ENCODE data around the gene P2RY2. TPM values are rescaled to one million over a fixed set of nuclear protein-coding genes. Genes with fewer than 3 reads are reported as not detected.

The P2RY2 gene
- total RNA-seq, 1 experiment from 2014 or later: 22.5 TPM

DNA sequence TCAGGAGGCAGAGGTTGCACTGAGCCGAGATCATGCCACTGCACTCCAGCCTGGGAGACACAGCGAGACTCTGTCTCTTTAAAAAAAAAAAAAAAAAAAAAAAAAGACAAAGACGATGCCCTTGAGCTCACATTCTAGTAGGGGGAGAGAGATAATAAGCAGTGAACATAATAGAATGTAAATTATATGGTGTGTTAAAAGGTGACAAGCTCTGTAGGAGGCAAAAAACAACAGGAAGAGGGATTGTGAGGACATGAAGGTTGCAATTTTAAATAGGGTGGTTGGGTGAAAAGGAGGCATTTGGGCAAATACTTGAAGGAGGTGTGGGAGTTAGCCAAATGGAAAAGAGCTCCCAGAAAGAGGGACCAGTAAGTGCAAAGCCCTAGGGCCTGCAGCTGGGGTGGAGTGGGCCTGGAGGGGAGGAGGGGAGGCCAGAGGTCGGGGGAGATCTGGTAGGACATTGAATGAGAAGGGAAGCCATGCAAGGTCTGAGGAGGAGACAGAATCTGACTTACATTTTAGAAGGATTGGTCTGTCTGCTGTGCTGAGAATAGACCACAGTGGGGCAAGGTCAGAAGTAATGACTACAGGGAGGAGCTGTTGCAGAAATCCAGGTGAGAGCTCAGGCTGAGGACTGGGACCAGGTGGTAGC, 26.6 kb downstream of the P2RY2 start:
- Histone ChIP-seq H3K4me1 (replicated peaks; ENCODE audit: insufficient read depth) (peaks cover 36% of the 10 kb centered on the region), H3F3A (ENCODE audit: insufficient read depth, low read depth) (peaks cover 36% of the 10 kb centered on the region), H2AFZ (no peak overlapping the region), H3K9me3 (ENCODE audit: insufficient read depth, low read depth) (no peaks in the 10 kb centered on the region), H3K4me3 (no peak overlapping the region), H3K79me2 (ENCODE audit: low read depth) (no peaks in the 10 kb centered on the region), H3K27me3 (ENCODE audit: insufficient read depth, low read depth) (no peaks in the 10 kb centered on the region), H4K20me1 (ENCODE audit: insufficient read depth) (no peaks in the 10 kb centered on the region), H3K36me3 (ENCODE audit: low read depth) (peaks cover 12% of the 10 kb centered on the region; the same call in 1 of the 2 replicates), H3K4me2 (no peak overlapping the region), H3K9me2 (ENCODE audit: insufficient read depth) (no peaks in the 10 kb centered on the region), H3K27ac (no peak overlapping the region)
- no peak for TF ChIP-seq EZH2 (IDR thresholded peaks at IDR 0.05; ENCODE audit: low read depth)
- TF ChIP-seq, protein P1, sequence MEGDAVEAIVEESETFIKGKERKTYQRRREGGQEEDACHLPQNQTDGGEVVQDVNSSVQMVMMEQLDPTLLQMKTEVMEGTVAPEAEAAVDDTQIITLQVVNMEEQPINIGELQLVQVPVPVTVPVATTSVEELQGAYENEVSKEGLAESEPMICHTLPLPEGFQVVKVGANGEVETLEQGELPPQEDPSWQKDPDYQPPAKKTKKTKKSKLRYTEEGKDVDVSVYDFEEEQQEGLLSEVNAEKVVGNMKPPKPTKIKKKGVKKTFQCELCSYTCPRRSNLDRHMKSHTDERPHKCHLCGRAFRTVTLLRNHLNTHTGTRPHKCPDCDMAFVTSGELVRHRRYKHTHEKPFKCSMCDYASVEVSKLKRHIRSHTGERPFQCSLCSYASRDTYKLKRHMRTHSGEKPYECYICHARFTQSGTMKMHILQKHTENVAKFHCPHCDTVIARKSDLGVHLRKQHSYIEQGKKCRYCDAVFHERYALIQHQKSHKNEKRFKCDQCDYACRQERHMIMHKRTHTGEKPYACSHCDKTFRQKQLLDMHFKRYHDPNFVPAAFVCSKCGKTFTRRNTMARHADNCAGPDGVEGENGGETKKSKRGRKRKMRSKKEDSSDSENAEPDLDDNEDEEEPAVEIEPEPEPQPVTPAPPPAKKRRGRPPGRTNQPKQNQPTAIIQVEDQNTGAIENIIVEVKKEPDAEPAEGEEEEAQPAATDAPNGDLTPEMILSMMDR (conservative IDR thresholded peaks at IDR 0.05): no peak
- DNase-seq: no peak
- CTCF ChIA-PET: interaction anchor here (0.6 to 1.9 kb wide), 6 partner anchors 13 to 437 kb away, joined by 3 to 24 read pairs (median 6); no protein-coding TSS in a partner anchor
- intact Hi-C loops (cut with micrococcal nuclease; ENCODE audit: unreplicated experiment): no loop called here
- no TSS peak for BruUV-seq (replicated peaks)
- POLR2A ChIA-PET (ENCODE audit: unreplicated experiment): interaction anchor here (0.6 to 0.7 kb wide), 3 partner anchors 8 to 522 kb away, joined by 3 to 9 read pairs (median 4); no protein-coding TSS in a partner anchor

DNA sequence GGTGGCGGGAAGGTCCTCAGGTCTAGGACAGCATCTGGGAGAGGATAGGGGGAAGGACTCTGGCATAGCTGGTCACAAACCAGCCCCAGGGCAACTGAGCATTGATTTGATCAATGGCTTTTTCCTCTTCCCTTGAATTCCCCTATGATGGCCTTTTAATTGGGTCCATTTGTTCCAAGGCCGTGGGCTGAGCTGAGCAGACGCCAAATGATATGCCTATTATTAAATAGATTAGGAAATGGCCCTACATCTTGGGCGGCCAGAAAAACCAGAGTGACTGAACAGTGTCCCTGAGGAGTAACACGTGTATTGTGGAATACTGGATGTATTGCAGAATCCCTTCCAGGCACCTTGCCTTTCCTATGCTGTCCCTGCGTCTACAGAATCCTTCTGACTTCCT, 27.4 kb downstream of the P2RY2 start:
- intact Hi-C loops (cut with micrococcal nuclease; ENCODE audit: unreplicated experiment): no loop called here
- ChIA-PET CTCF (interaction anchor here (0.6 to 0.8 kb wide), 2 partner anchors 12 to 52 kb away, joined by 3 to 4 read pairs; no protein-coding TSS in a partner anchor), POLR2A (ENCODE audit: unreplicated experiment) (no interaction called here)
- no peak for DNase-seq
- H3K9me3 ChIP-seq (ENCODE audit: insufficient read depth, low read depth): no peaks in the 10 kb centered on the region
- peaks cover 42% of the 10 kb centered on the region for H3F3A ChIP-seq (ENCODE audit: insufficient read depth, low read depth)
- H3K27me3 ChIP-seq (ENCODE audit: insufficient read depth, low read depth): no peaks in the 10 kb centered on the region
- H3K36me3 ChIP-seq (ENCODE audit: low read depth): peaks cover 12% of the 10 kb centered on the region; the same call in 1 of the 2 replicates
- no peaks in the 10 kb centered on the region for H4K20me1 ChIP-seq (ENCODE audit: insufficient read depth)
- H3K4me1 ChIP-seq (replicated peaks; ENCODE audit: insufficient read depth): peaks cover 30% of the 10 kb centered on the region
- no peak overlapping the region for H3K27ac ChIP-seq
- H3K4me3 ChIP-seq: no peak overlapping the region
- no TSS peak for BruUV-seq (replicated peaks)
- no peaks in the 10 kb centered on the region for H3K79me2 ChIP-seq (ENCODE audit: low read depth)
- no peaks in the 10 kb centered on the region for H3K9me2 ChIP-seq (ENCODE audit: insufficient read depth)
- H3K4me2 ChIP-seq: no peak overlapping the region
- no peak for TF ChIP-seq EZH2 (IDR thresholded peaks at IDR 0.05; ENCODE audit: low read depth)
- TF ChIP-seq, protein P1 (conservative IDR thresholded peaks at IDR 0.05): no peak
- H2AFZ ChIP-seq: no peak overlapping the region

DNA sequence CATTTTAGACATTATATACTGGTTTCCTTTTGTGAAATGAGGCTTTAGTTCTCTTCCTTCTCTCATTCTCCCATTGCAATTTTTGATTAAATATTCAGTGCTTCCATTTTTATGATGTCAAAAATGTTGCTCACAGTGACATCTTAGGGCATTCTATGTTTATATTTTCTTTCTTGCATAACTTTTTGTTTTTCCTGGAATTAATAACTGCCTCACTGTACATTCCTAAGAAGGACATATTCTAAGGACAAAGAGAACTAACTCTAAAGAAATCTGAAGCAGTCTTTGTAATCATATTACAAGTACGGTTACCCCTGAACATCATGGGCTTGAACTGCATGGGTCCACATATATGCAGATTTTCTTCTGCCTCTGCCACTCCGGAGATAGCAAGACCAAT, 28.2 kb downstream of the P2RY2 start:
- Histone ChIP-seq H3K4me1 (replicated peaks; ENCODE audit: insufficient read depth) (peaks cover 26% of the 10 kb centered on the region), H3K4me2 (no peak overlapping the region), H3K4me3 (no peak overlapping the region), H3K79me2 (ENCODE audit: low read depth) (no peaks in the 10 kb centered on the region), H3K9me2 (ENCODE audit: insufficient read depth) (no peaks in the 10 kb centered on the region), H3F3A (ENCODE audit: insufficient read depth, low read depth) (peaks cover 44% of the 10 kb centered on the region), H2AFZ (no peak overlapping the region), H3K27ac (no peak overlapping the region), H3K9me3 (ENCODE audit: insufficient read depth, low read depth) (no peaks in the 10 kb centered on the region), H3K36me3 (ENCODE audit: low read depth) (peaks cover 12% of the 10 kb centered on the region; the same call in 1 of the 2 replicates), H3K27me3 (ENCODE audit: insufficient read depth, low read depth) (no peaks in the 10 kb centered on the region), H4K20me1 (ENCODE audit: insufficient read depth) (no peaks in the 10 kb centered on the region)
- DNase-seq: no peak
- CTCF ChIA-PET: interaction anchor here (0.6 kb wide), 1 partner anchor 51 kb away, joined by 3 read pairs; no protein-coding TSS in a partner anchor
- POLR2A ChIA-PET (ENCODE audit: unreplicated experiment): interaction anchor here (0.6 kb wide), 2 partner anchors 51 to 63 kb away, joined by 3 to 4 read pairs; no protein-coding TSS in a partner anchor
- BruUV-seq (replicated peaks): no TSS peak
- intact Hi-C loops (cut with micrococcal nuclease; ENCODE audit: unreplicated experiment): no loop called here
- TF ChIP-seq, protein P1 (conservative IDR thresholded peaks at IDR 0.05): no peak
- no peak for TF ChIP-seq EZH2 (IDR thresholded peaks at IDR 0.05; ENCODE audit: low read depth)

All from PC-9 (cell line).